SH-SY5Y (cell line): Measurements from ENCODE around the gene BOD1L2.

Source experiments
- GATA2 ChIP-seq: IDR thresholded peaks from 2 replicates; pipeline ENCODE4 v1.6.1; 2011; ENCODE audit warnings: mild to moderate bottlenecking, low read depth, low read length
- GATA3 ChIP-seq: IDR thresholded peaks from 2 replicates; pipeline ENCODE4 v1.6.1; 2011; ENCODE audit warnings: low read depth, mild to moderate bottlenecking, low read length, moderate library complexity

- TF ChIP-seq GATA2, result no peak
- no peak for TF ChIP-seq GATA3
Observed at GRCh38 chr18:57195341-57195740, 48.5 kb downstream of the BOD1L2 start.
